Gastroesophageal sphincter (tissue), 4 donors: ENCODE data around the gene IL13RA1. TPM values are rescaled to one million over a fixed set of nuclear protein-coding genes. Genes with fewer than 3 reads are reported as not detected.

Source experiments
- ATAC-seq: fragments of 150-250 bp; one replicate; pipeline ENCODE4 v1.9.1; 2016; ENCODE audit warnings: mild to moderate bottlenecking, moderate library complexity
- H3K27ac ChIP-seq, 4 donors: fragments of 200-600 bp; sonication (generic) in 3 of 4; 1 replicate in 3 of 4; 2 replicates in 1 of 4; pipeline ENCODE4 v1.5.1; 2016 to 2019
- H3K27me3 ChIP-seq: fragments of 200-600 bp; sonication (generic); one replicate; pipeline ENCODE4 v1.5.1; 2019
- H3K36me3 ChIP-seq, 2 donors: fragments of 200-600 bp; sonication (generic); one replicate each; pipeline ENCODE4 v1.5.1; 2019; ENCODE audit warnings: control low read depth in 1 of 2
- H3K4me1 ChIP-seq, 3 donors: fragments of 200-600 bp; sonication (generic); 1 replicate in 2 of 3; 2 replicates in 1 of 3; pipeline ENCODE4 v1.5.1; 2016 to 2019; ENCODE audit warnings: control low read depth in 2 of 3
- H3K4me3 ChIP-seq, 2 donors: fragments of 200-600 bp; sonication (generic); one replicate each; pipeline ENCODE4 v1.5.1; 2019; ENCODE audit warnings: mild to moderate bottlenecking in 1 of 2, moderate library complexity in 1 of 2
- H3K9me3 ChIP-seq, 3 donors: fragments of 200-600 bp; sonication (generic); one replicate each; pipeline ENCODE4 v1.5.1; 2017 to 2019; ENCODE audit warnings: control low read depth in 2 of 3
- CTCF ChIP-seq, 4 experiments: fragments of 200-600 bp in 2 of 4; fragments of 450-650 bp in 2 of 4; sonication (generic) in 1 of 4; IDR thresholded peaks; one replicate each; pipeline ENCODE4 v1.5.1; 2017 to 2019; ENCODE audit warnings: antibody characterized with exemption in 4 of 4, mild to moderate bottlenecking in 2 of 4, moderate library complexity in 2 of 4
- EP300 ChIP-seq: sonication (generic); formaldehyde crosslinking; IDR thresholded peaks from one replicate; pipeline ENCODE4 v1.6.1; 2017; ENCODE audit warnings: antibody characterized with exemption, mild to moderate bottlenecking
- POLR2A ChIP-seq, 2 donors: fragments of 450-650 bp; IDR thresholded peaks; one replicate each; pipeline ENCODE4 v1.6.1; 2017; ENCODE audit warnings: antibody characterized with exemption in 2 of 2, mild to moderate bottlenecking in 2 of 2, moderate library complexity in 1 of 2
- POLR2AphosphoS5 ChIP-seq: sonication (generic); formaldehyde crosslinking; IDR thresholded peaks from one replicate; pipeline ENCODE4 v1.6.1; 2017; ENCODE audit warnings: antibody characterized with exemption
- WGBS, 2 donors: methylation state at CpG; one replicate each; pipeline ENCODE4 v1.1.5; 2018; ENCODE audit warnings: low coverage in 1 of 2; 5-methylcytosine and 5-hydroxymethylcytosine counted together
- total RNA-seq, 4 donors: library from RNA; depleted of rRNA; stranded (reverse); fragments of >200 nt; gene quantifications; one replicate each; pipeline ENCODE4 v1.1.0, GENCODE V29; 2016

Gene IL13RA1
- total RNA-seq, 4 donors from 2014 or later, result 63.7 to 121 (median 105) TPM

GRCh38 chrX:118772051-118772450, 44.6 kb downstream of the IL13RA1 start:
- no peaks in the 10 kb centered on the region for H3K4me1 ChIP-seq
- peaks cover 0 to 65% of the 10 kb centered on the region in 2 donors for H3K36me3 ChIP-seq
- H3K27ac ChIP-seq, result no peak overlapping the region
- no peaks in the 10 kb centered on the region for H3K9me3 ChIP-seq
- H3K27me3 ChIP-seq, result no peaks in the 10 kb centered on the region
- H3K4me3 ChIP-seq, result no peak overlapping the region
- no peak for ATAC-seq
- TF ChIP-seq POLR2A (IDR thresholded peaks at IDR 0.05), result no peak
- 82 to 83% methylated on average over 4 of the region's 4 CpGs for WGBS, 2 donors

GRCh38 chrX:118773782-118774181, 46.4 kb downstream of the IL13RA1 start:
- Histone ChIP-seq H3K4me3 (no peak overlapping the region), H3K36me3 (peaks cover 0 to 48% of the 10 kb centered on the region in 2 donors), H3K27ac (no peak overlapping the region), H3K9me3 (no peaks in the 10 kb centered on the region), H3K4me1 (no peaks in the 10 kb centered on the region), H3K27me3 (no peaks in the 10 kb centered on the region)
- 100% methylated on average over 2 of the region's 5 CpGs for WGBS, 2 donors
- no peak for ATAC-seq
- TF ChIP-seq EP300 (no peak), POLR2AphosphoS5 (no peak), CTCF (IDR thresholded peaks at IDR 0.05) (no peak), POLR2A (IDR thresholded peaks at IDR 0.05) (no peak)

- 80 to 83% methylated on average over 2 of the region's 2 CpGs for WGBS, 2 donors
- Histone ChIP-seq H3K4me1 (peaks cover 0 to 19% (median 0%) of the 10 kb centered on the region in 3 donors), H3K27me3 (no peaks in the 10 kb centered on the region), H3K9me3 (no peaks in the 10 kb centered on the region), H3K4me3 (no peak overlapping the region), H3K36me3 (peaks cover 0 to 16% of the 10 kb centered on the region in 2 donors), H3K27ac (peak overlapping the region in 2 of 4 donors; percentile 51 to 68)
- TF ChIP-seq CTCF (IDR thresholded peaks at IDR 0.05) (no peak), POLR2A (IDR thresholded peaks at IDR 0.05) (no peak), EP300 (no peak), POLR2AphosphoS5 (no peak)
- no peak for ATAC-seq
These were observed 52.2 kb downstream of the IL13RA1 start for GRCh38 chrX:118779581-118779980.

- Histone ChIP-seq H3K27me3 (no peaks in the 10 kb centered on the region), H3K4me1 (peaks cover 0 to 19% (median 0%) of the 10 kb centered on the region in 3 donors), H3K27ac (peak overlapping the region; percentile 21 to 68 (median 57)), H3K9me3 (no peaks in the 10 kb centered on the region), H3K4me3 (no peak overlapping the region), H3K36me3 (peaks cover 0 to 15% of the 10 kb centered on the region in 2 donors)
- TF ChIP-seq EP300 (no peak), POLR2AphosphoS5 (peak; percentile 69)
- ATAC-seq, result peak; percentile 71
- WGBS, 2 donors, result 0 to 17% methylated on average over 1 to 2 of the region's 2 CpGs
These were observed 53.1 kb downstream of the IL13RA1 start for GRCh38 chrX:118780509-118780908.

- TF ChIP-seq EP300 (no peak), POLR2AphosphoS5 (no peak), POLR2A (IDR thresholded peaks at IDR 0.05) (no peak), CTCF (IDR thresholded peaks at IDR 0.05) (no peak)
- H3K4me1 ChIP-seq, result peaks cover 0 to 19% (median 0%) of the 10 kb centered on the region in 3 donors
- H3K36me3 ChIP-seq, result peaks cover 0 to 12% of the 10 kb centered on the region in 2 donors
- peak overlapping the region; percentile 21 to 68 (median 44) for H3K27ac ChIP-seq
- WGBS, 2 donors, result 0 to 11% methylated on average over 1 of the region's 1 CpG
- H3K4me3 ChIP-seq, result no peak overlapping the region
- H3K9me3 ChIP-seq, result no peaks in the 10 kb centered on the region
- no peaks in the 10 kb centered on the region for H3K27me3 ChIP-seq
- no peak for ATAC-seq
These were observed 53.5 kb downstream of the IL13RA1 start for GRCh38 chrX:118780911-118781310.

- Histone ChIP-seq H3K27me3 (no peaks in the 10 kb centered on the region), H3K4me1 (peaks cover 0 to 42% (median 0%) of the 10 kb centered on the region in 3 donors), H3K36me3 (no peaks in the 10 kb centered on the region), H3K4me3 (no peak overlapping the region), H3K9me3 (no peaks in the 10 kb centered on the region), H3K27ac (peak overlapping the region in 3 of 4 donors; percentile 28 to 73 (median 69))
- 12 to 27% methylated on average over 5 of the region's 5 CpGs for WGBS, 2 donors
- no peak for TF ChIP-seq EP300
- TF ChIP-seq POLR2A (IDR thresholded peaks at IDR 0.05), result no peak
- TF ChIP-seq POLR2AphosphoS5, result peak; percentile 42
- ATAC-seq, result no peak
These were observed 68.3 kb downstream of the IL13RA1 start for GRCh38 chrX:118795528-118796280.
